K562 (cell line): ENCODE data around the gene CPLANE2. TPM values are rescaled to one million over a fixed set of nuclear protein-coding genes. Genes with fewer than 3 reads are reported as not detected.
A peak's percentile ranks its signal among the peaks of the same experiment; 100 is the strongest.

ENCODE experiments used
- CBX8 ChIP-seq: fragments of 200-600 bp; sonication (generic); IDR thresholded peaks from 2 replicates; pipeline ENCODE4 v1.6.1; 2012; ENCODE audit warnings: borderline replicate concordance, mixed run types, low read depth, mild to moderate bottlenecking, moderate library complexity, mixed read lengths, low read length, control low read depth, inconsistent platforms; ENCODE audit not compliant: poor library complexity, severe bottlenecking; ENCODE audit errors: extremely low read depth
- KDM4B ChIP-seq, 2 experiments: fragments of 450-650 bp in 1 of 2; sonication (generic) in 1 of 2; IDR thresholded peaks; 2 replicates each; pipeline ENCODE4 v1.6.1; 2016 to 2017; ENCODE audit warnings: borderline replicate concordance in 2 of 2, antibody characterized with exemption in 1 of 2, low read depth in 1 of 2, mild to moderate bottlenecking in 1 of 2
- NONO ChIP-seq, 2 experiments: fragments of 200-400 bp in 1 of 2; fragments of 450-650 bp in 1 of 2; formaldehyde crosslinking in 1 of 2; IDR thresholded peaks; 2 replicates each; pipeline ENCODE4 v1.6.1; 2017; ENCODE audit warnings: low read depth in 2 of 2, mild to moderate bottlenecking in 2 of 2, moderate library complexity in 2 of 2, low read length in 1 of 2
- NR2C1 ChIP-seq, 2 experiments: fragments of 450-650 bp; IDR thresholded peaks; 2 replicates each; pipeline ENCODE4 v1.6.1; 2017; ENCODE audit warnings: mild to moderate bottlenecking in 2 of 2, antibody characterized with exemption in 1 of 2, inconsistent platforms in 1 of 2, missing compliant biosample characterization in 1 of 2, missing genetic modification characterization in 1 of 2
- POLR2AphosphoS5 ChIP-seq: IDR thresholded peaks from 2 replicates; pipeline ENCODE4 v1.6.1; 2011; ENCODE audit warnings: mild to moderate bottlenecking, low read depth, low read length, moderate library complexity; ENCODE audit not compliant: control insufficient read depth, insufficient read depth
- PRPF4 ChIP-seq: fragments of 200-400 bp; formaldehyde crosslinking; IDR thresholded peaks from one replicate; pipeline ENCODE4 v1.6.1; 2017; ENCODE audit warnings: low read length, low read depth, mild to moderate bottlenecking; ENCODE audit not compliant: insufficient read depth, poor library complexity, severe bottlenecking
- PURB ChIP-seq: sonication (generic); formaldehyde crosslinking; IDR thresholded peaks from 2 replicates; pipeline ENCODE4 v1.9.0; 2021; ENCODE audit warnings: low read depth, mild to moderate bottlenecking, missing genetic modification reagents
- SIN3A ChIP-seq, 2 experiments: fragments of 150-350 bp in 1 of 2; IDR thresholded peaks; 2 replicates each; pipeline ENCODE4 v1.6.1; 2011 to 2016; ENCODE audit warnings: borderline replicate concordance in 2 of 2, low read depth in 2 of 2, low read length in 2 of 2, mild to moderate bottlenecking in 2 of 2, moderate library complexity in 2 of 2; ENCODE audit not compliant: control insufficient read depth in 1 of 2
- SMARCC2 ChIP-seq: fragments of 450-650 bp; IDR thresholded peaks from 2 replicates; pipeline ENCODE4 v1.6.1; 2017; ENCODE audit warnings: antibody characterized with exemption, moderate library complexity, mild to moderate bottlenecking, low read depth
- TAF1 ChIP-seq: IDR thresholded peaks from 2 replicates; pipeline ENCODE4 v1.6.1; 2011; ENCODE audit warnings: mild to moderate bottlenecking, low read length, moderate library complexity; ENCODE audit not compliant: insufficient read depth, control insufficient read depth, severe bottlenecking; ENCODE audit errors: extremely low read depth
- TCF7L2 ChIP-seq: fragments of 150-350 bp; IDR thresholded peaks from 2 replicates; pipeline ENCODE4 v1.6.1; 2016; ENCODE audit warnings: low read depth, mild to moderate bottlenecking, low read length, moderate library complexity
- ZNF23 ChIP-seq: fragments of 250-450 bp; sonication (Bioruptor Pico); IDR thresholded peaks from 2 replicates; pipeline ENCODE4 v1.4.0; 2020; ENCODE audit warnings: mild to moderate bottlenecking
- ZNF239 ChIP-seq: fragments of 250-450 bp; sonication (Bioruptor Pico); IDR thresholded peaks from 2 replicates; pipeline ENCODE4 v1.4.0; 2020; ENCODE audit warnings: mild to moderate bottlenecking
- polyA plus RNA-seq, 8 experiments: library from polyadenylated mRNA; depleted of rRNA in 4 of 8; stranded (reverse) in 5 of 8; unstranded in 3 of 8; fragments of >200 nt; fragmentation: Nextera tagmentation in 2 of 8; fragmentation: Illumina TruSeq in 1 of 8; extraction: Ambion mirVana in 2 of 8; extraction: Trizol in 1 of 8; gene quantifications; 2 replicates each; pipeline versions ENCODE4 v1.2.1 to v1.2.3, GENCODE V29; 2011 to 2014; ENCODE audit warnings: inconsistent platforms in 1 of 8, missing spikeins in 1 of 8
- total RNA-seq, 7 experiments: library from RNA; depleted of rRNA in 6 of 7; stranded (reverse); fragments of >200 nt in 6 of 7; fragmentation: Illumina TruSeq in 2 of 7; extraction: Trizol in 2 of 7; gene quantifications; 2 replicates each; pipeline versions ENCODE4 v1.2.1 to v1.2.3, GENCODE V29; 2011 to 2021; ENCODE audit warnings: low replicate concordance in 1 of 7
- TF ChIP-seq, protein P1 (sequence below): fragments of 250-450 bp; sonication (Bioruptor Pico); IDR thresholded peaks from 2 replicates; pipeline ENCODE4 v1.5.0; 2021; ENCODE audit warnings: mild to moderate bottlenecking, moderate library complexity
- TF ChIP-seq, protein P2 (sequence below): fragments of 250-450 bp; sonication (Bioruptor Pico); IDR thresholded peaks from 2 replicates; pipeline ENCODE4 v1.4.0; 2020; ENCODE audit warnings: mild to moderate bottlenecking, moderate library complexity, borderline replicate concordance
- TF ChIP-seq, protein P3 (sequence below): sonication (generic); formaldehyde crosslinking; IDR thresholded peaks from 2 replicates; pipeline ENCODE4 v1.8.1; 2023; ENCODE audit warnings: mild to moderate bottlenecking, missing genetic modification reagents, moderate library complexity

CPLANE2 gene
- total and polyA plus RNA-seq, 9 of the 15 experiments (the other 6 are each of a cell fraction or from before 2014, with no cell fraction given): 0.17 to 20.9 (median 8.1) TPM

DNA sequence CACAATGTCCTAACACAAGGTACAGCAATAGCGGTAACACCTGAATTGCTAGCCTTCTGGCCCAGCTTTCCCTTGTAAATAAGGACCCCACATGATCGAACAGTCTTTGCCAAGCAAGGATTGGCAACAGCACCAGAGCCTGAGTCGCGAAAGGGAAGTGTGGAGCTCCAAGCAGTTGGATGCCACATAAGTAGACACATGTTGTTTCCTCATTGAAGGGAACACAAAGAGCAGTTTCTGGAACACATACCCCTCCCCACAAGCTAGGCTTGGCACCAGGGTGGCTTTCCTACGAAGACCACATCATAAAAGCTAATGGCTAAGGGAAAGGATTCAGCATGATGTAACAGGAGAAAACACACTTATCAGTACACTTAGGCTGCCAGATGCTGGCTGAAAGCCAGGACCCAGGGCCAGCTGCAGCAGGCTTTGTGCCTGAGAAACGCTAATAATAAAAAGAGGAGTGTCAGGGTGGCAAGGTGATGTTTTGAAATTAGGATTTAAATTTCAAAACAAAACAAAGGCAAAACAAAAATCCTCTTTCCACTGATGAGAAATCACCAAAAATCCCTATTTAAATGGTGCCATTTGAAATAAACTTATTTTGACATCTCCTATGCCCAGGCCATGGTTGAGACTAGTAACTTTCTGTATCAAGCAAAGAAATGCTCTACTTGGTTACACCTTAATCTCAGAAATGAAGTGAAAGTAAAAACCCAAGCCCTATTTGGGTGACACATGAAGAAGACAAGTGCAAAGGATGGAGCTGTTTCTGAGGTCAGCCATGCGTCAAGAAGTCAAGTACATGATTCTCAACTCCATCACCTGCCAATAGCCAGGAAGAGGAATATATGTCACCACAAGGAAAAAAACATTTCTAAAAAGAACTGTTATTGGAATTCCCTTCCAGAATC is 11.9 kb upstream of the CPLANE2 start (continued):
- no peak for TF ChIP-seq TCF7L2
- TF ChIP-seq ZNF23 (CRISPR knock-in tag): no peak; the same call in none of the 2 replicates
- TF ChIP-seq SIN3A (IDR thresholded peaks at IDR 0.05; ENCODE audit: borderline replicate concordance in 2 of 2, control insufficient read depth in 1 of 2, low read depth in 2 of 2, low read length in 2 of 2): no peak
- TF ChIP-seq NR2C1 (IDR thresholded peaks at IDR 0.05): no peak
- peak; percentile 86 for TF ChIP-seq NR2C1 (tag; IDR thresholded peaks at IDR 0.05)
- TF ChIP-seq NONO (IDR thresholded peaks at IDR 0.05; ENCODE audit: low read depth in 2 of 2, low read length in 1 of 2): peak in 1 of 2 experiments; percentile 45; a peak in 1 of 4 replicates
- TF ChIP-seq, protein P1, sequence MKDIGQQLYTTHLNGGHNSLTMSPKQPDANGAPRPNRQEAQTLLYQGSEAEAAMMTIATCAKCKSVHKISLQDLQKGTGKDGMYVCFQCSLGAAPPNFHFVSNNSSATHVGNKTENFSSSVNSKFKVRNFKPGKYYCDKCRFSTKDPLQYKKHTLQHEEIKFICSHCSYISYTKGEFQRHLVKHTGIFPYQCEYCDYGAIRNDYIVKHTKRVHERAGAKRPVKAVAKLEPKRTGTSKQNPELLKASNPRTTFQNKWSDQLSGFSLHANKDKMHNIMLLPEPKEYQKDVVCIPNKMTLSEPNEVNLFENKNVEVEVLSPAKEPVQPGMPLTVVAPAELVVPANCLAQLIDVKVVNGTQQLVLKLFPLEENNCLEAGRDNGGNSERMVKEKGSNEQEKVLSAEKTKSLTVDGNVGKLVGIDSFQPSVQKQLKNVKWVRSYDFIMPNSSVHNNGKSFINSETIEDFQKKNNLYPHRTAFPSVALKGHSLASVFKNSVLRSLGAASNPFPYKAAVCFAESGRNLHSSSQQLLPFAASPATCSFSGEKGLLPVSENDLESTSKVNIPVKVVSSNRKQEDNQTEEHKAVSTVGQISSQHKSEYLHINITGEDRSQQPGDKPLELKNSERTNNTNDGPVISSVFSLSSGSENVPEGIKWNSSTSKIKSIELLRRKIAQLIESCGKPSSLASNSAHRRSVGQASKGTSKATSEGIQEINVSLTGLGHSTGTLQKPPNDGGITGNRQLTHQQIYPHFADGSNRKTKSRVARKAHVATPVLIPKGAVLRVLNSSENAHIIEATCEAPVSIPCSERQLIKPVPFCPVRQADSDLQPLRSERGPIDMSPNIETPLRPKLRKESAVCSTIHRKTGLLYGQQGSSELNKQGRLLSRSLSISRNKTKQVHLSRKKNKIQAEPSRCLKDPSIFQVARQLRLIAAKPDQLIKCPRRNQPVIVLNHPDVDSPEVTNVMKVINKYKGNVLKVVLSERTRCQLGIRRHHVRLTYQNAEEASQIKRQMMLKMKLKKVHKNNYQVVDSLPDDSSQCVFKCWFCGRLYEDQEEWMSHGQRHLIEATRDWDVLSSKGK (CRISPR knock-in tag): no peak
- TF ChIP-seq ZNF239 (CRISPR knock-in tag): peak; percentile 85
- no peak for TF ChIP-seq KDM4B (IDR thresholded peaks at IDR 0.05; ENCODE audit: borderline replicate concordance in 2 of 2, low read depth in 1 of 2)
- TF ChIP-seq PURB (CRISPR knock-in tag): no peak
- TF ChIP-seq PRPF4: no peak
- TF ChIP-seq CBX8: no peak
- TF ChIP-seq POLR2AphosphoS5: peak; percentile 91
- peak; percentile 67 for TF ChIP-seq SMARCC2
- TF ChIP-seq TAF1: no peak
- TF ChIP-seq, protein P2, sequence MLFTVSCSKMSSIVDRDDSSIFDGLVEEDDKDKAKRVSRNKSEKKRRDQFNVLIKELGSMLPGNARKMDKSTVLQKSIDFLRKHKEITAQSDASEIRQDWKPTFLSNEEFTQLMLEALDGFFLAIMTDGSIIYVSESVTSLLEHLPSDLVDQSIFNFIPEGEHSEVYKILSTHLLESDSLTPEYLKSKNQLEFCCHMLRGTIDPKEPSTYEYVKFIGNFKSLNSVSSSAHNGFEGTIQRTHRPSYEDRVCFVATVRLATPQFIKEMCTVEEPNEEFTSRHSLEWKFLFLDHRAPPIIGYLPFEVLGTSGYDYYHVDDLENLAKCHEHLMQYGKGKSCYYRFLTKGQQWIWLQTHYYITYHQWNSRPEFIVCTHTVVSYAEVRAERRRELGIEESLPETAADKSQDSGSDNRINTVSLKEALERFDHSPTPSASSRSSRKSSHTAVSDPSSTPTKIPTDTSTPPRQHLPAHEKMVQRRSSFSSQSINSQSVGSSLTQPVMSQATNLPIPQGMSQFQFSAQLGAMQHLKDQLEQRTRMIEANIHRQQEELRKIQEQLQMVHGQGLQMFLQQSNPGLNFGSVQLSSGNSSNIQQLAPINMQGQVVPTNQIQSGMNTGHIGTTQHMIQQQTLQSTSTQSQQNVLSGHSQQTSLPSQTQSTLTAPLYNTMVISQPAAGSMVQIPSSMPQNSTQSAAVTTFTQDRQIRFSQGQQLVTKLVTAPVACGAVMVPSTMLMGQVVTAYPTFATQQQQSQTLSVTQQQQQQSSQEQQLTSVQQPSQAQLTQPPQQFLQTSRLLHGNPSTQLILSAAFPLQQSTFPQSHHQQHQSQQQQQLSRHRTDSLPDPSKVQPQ (CRISPR knock-in tag): peak; percentile 60; the same call in 1 of the 2 replicates
- TF ChIP-seq, protein P3, sequence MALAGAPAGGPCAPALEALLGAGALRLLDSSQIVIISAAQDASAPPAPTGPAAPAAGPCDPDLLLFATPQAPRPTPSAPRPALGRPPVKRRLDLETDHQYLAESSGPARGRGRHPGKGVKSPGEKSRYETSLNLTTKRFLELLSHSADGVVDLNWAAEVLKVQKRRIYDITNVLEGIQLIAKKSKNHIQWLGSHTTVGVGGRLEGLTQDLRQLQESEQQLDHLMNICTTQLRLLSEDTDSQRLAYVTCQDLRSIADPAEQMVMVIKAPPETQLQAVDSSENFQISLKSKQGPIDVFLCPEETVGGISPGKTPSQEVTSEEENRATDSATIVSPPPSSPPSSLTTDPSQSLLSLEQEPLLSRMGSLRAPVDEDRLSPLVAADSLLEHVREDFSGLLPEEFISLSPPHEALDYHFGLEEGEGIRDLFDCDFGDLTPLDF (CRISPR knock-in tag): no peak
